Loucy (cell line): ENCODE results near the gene MRI1.

ENCODE experiments used
- CTCF ChIP-seq: fragments of 200-600 bp; sonication (generic); conservative IDR thresholded peaks from 2 replicates; pipeline ENCODE4 v1.5.1; 2014; ENCODE audit warnings: mild to moderate bottlenecking, antibody characterized with exemption, low read length
- EZH2phosphoT487 ChIP-seq: fragments of 200-600 bp; IDR thresholded peaks from 2 replicates; pipeline ENCODE4 v1.6.1; 2018; ENCODE audit warnings: antibody characterized with exemption, mild to moderate bottlenecking, moderate library complexity, borderline replicate concordance

GRCh38 chr19:13796301-13797057, 32.2 kb downstream of the MRI1 start:
- TF ChIP-seq CTCF (no peak), EZH2phosphoT487 (no peak)
